NCI-H526 treated with DMSO at 0.1 percent for 48 hours (cell line): ENCODE results near the gene RPL37A.

Source experiments
- DNase-seq: peaks from one replicate; lab custom pipeline; 2025; lab: John Stamatoyannopoulos, UW

RPL37A gene

GRCh38 chr2:216548901-216549331, 50.3 kb downstream of the RPL37A start:
- no peak for DNase-seq

- no peak for DNase-seq
These were observed 51.5 kb downstream of the RPL37A start for GRCh38 chr2:216549926-216550690.

- DNase-seq = no peak
These were observed 52.8 kb downstream of the RPL37A start for GRCh38 chr2:216551234-216552068.

- DNase-seq = no peak
These were observed 54.4 kb downstream of the RPL37A start for GRCh38 chr2:216553093-216553478.
